Esophagus squamous epithelium (tissue), 4 donors: ENCODE measurements around the gene ETV6.

Source experiments
- CTCF ChIP-seq, 6 experiments: fragments of 450-650 bp in 4 of 6; fragments of 200-600 bp in 2 of 6; sonication (generic) in 2 of 6; IDR thresholded peaks; one replicate each; pipeline ENCODE4 v1.5.1; 2016 to 2019; ENCODE audit warnings: antibody characterized with exemption in 6 of 6, mild to moderate bottlenecking in 4 of 6, moderate library complexity in 4 of 6
- POLR2A ChIP-seq, 4 donors: fragments of 450-650 bp; IDR thresholded peaks; one replicate each; pipeline ENCODE4 v1.6.1; 2017; ENCODE audit warnings: antibody characterized with exemption in 4 of 4, mild to moderate bottlenecking in 4 of 4, moderate library complexity in 3 of 4

- TF ChIP-seq CTCF (IDR thresholded peaks at IDR 0.05) = no peak
- no peak for TF ChIP-seq POLR2A (IDR thresholded peaks at IDR 0.05)
Measured at GRCh38 chr12:11655842-11656241, 6.4 kb downstream of the ETV6 start.
